DMS153 treated with DMSO at 0.1 percent for 48 hours (cell line): Measurements from ENCODE around the gene GDA.
"Not testable (repeated sequence)": the region's sequence is repeated elsewhere in the genome, so short reads cannot be mapped to it uniquely, and the experiment has no call there.

Experiments
- DNase-seq: peaks from one replicate; lab custom pipeline; 2025; ENCODE audit not compliant: unreplicated experiment; lab: John Stamatoyannopoulos, UW

GDA gene

DNA sequence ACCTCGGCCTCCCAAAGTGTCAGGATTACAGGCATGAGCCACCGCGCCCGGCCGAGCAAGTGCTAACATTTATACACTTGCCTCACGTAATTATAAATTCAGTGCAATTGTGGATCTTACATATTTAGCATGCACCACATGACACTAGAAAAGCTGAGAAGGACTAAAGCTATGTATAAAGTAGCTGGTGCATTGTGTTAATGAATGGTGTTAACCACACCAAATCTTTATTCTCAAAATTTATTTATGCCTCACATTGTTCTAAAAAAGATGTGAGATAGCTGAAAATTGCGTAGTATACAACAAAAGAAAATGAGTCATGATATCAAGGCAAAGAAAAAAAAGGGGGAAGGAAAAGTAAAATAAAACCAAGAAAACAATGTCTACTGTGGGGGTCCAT, 54.8 kb downstream of the GDA start:
- no peak for DNase-seq

DNA sequence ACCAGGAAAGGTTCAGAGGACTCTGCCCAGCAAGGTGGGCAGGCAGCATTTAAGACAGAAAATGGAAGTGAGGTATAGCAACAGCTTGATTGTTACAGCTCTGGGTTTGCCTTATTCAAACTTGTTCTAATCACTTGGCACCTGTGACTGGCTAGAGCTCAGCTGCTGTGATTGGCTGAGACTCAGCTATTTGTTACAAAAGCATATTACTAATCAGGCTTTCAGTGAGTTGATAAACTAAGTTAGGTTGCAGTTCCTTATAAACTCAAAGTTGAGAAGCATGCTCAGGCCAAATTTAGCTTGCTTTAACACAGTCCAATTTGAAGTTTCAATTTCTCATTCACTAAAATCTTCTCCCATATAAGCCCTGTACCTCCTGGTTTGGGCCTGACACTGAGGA, 56.3 kb downstream of the GDA start:
- DNase-seq: no peak

DNA sequence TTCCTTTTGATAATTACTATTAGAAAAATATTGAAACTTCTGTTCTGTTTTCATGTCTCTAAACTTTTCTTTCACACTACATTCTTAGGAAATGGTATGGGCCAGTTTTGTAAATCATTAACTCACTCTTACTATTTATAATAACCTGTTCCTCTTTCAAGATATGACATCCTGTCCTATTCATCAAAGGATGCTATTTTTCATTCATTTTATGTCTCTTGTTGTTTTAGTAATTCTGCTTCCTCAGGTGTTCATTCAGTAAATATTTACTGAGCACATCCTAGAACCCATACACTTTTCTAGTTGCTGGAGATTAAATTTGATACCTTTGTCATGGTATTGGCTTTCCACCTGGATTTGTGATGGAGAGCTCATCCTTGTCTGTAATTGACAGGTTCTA, 58.0 kb downstream of the GDA start:
- DNase-seq: no peak

DNA sequence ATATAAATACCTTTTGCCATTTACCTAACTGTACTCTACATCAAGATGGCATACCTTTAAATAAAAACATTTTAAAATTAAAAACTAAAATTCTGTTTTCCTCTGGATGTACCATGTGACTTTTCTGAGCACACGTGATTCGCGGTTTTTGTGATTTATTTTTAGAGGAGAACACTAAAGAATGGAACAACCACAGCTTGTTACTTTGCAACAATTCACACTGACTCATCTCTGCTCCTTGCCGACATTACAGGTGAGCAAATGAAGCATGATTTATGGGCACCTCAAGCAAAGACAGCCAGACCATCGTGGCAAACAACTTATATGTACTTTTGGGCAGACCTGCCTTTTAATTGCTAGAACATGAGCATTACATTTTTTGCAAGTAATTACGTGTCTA, 61.3 kb downstream of the GDA start:
- no peak for DNase-seq

DNA sequence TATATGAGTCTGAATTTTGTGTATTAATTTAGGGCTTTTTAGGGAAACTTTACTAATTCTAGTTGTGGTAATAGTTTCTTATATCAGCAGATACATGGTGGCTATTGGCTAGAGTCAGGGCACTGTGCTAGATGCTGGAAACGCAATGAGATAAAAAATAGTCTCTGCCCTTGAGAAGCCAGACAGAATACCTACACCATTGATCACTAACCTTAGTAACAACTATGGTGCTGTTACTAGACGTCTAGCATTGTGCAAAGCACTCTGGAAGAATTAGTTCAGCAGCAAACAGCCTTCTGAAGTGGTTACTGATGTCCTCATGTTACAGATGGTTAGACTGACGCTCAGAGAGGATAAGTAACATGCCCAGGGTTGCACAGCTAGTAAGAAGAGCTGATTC, 61.8 kb downstream of the GDA start:
- DNase-seq: no peak

DNA sequence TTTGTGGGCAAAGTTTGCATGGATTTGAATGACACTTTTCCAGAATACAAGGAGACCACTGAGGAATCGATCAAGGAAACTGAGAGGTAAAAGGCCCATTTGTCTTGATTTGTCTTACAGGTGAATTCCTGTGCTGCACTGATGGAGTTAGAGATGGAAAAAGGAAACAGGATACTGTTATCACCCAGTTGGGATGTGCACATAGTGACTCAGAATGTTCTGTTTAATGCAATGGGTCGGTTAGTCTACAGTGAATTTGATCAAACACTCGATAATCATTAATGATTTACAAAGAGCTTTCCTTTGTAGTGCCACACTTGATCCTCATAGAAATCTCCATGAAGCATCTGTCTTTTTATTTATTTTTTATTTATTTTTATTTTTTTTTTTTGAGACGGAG, 64.7 kb downstream of the GDA start:
- no peak for DNase-seq

DNA sequence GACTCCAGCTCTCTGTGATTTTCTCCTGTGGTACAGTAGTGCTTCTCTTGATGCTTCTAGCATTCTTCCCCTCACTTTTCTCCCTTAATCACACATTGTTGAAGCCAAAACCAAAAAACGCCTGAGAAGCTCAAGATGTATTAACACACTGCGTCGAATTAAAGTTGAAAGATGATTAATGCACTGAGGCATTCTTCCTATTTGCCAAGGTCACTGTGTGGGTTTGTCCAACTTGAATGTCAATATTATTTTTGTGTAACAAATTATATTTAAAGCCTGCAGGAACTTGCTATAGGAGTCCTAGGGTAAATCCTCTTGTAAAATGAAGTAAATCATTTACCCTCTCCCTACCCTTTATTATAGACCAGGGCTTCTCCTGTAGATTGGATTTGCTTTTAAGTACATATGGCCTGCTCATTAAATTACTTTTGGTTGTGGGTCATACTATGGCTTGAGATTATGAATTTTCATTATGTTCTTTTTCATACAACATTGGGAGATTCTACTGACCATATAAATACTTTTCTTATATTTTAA, 68.1 kb downstream of the GDA start:
- DNase-seq: no peak

DNA sequence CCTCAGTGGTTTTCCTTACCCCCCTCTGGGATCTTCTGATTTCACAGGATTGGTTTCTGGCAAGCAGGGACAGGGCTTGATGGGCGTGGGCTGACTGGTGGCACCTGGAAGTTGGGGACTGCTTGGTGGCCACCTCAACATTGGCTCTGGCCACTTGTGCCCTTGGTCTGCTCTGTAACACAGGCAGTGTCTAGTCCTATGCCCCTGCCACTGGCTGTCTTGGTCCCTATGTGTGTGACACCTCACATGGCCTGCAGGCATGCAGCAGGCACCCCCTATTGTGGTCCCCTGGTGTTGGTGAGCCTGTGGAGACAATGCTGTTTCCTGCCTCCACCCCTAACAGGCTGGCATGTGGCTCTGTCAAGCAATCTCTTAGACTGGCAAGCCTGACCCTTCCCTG, 71.3 kb downstream of the GDA start:
- DNase-seq: no peak

DNA sequence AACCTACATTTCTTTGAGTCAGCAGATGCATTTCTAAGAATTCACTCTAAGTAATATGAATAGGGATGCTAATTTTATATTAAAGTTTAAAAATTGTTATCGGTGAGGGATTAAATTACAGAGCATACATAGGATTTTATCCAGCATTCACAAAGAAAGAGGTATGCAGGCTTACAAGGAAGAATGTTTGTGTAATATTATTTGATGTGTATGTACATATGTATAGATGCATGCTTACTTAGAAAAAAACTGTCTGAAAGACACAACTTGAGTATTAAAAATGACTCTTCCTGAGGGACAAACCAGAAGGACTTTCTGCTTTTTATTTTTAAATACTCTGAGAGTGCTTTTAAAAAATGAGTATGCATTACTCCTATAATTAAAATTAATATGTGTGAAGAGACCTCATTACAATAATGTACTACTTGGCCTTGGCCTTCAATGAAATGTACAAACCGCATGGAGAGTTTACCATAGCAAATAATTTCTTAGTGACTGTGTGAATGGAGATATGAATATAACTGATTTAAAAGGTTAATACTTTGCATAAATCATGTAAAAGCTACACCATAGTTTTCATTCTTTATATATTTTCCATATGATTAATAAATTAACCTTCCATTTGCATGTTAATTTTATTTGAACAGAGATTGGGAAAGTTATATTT, 77.0 kb downstream of the GDA start:
- no peak for DNase-seq

DNA sequence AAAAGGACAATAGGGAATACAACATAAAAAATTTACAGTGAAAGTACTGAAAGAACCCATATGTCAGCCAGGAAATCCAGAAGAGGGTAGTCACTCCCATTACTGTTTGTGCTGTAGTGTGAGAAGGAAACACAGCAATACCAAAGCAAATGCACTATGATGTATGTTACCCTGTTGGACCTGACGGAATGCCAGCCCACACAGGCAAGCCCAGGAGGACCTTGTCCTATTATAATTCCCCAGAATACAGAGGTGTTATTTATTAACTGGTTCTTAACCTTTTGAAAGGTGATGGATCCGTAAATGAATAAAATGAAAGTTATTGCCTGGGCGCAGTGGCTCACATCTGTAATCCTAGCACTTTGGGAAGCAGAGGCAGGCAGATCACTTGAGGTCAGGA, 79.0 kb downstream of the GDA start:
- DNase-seq: no peak

DNA sequence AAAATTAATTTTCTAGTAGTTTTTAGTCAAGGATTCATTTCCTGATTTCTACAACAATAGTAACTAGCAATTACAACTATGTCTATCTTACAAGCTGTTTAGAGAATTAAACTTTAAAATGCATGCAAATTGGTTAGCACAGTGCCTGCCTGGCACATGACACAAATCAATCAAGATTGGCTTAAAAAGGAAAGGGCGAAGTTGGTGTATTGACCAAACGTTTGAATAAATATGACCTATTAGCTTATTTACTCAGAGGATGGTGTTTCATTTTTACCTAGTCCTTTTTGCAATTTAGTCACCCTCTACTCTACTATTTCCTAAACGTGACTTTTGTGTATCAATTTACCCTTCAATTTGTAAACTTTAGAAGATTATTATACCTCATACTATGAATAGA, 83.5 kb downstream of the GDA start:
- no peak for DNase-seq

DNA sequence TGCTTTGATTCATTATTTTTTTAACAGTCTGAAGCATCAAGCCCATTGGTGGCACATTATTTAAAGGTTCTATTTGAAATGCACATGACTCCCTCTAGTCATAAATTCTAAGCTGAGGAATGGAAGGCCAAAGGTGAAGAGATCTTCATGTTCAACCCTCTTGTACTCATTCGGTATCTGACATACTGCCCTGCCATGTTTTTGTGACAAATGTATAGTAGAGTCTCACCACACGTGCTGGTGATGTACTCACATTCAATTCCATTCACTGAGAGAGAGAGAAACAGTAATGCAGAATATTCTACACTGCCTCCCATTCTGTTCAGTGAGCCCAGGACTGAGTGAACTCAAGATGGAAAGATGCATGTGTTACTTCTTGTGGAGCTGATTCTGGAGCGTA, 98.3 kb downstream of the GDA start:
- DNase-seq: no peak

DNA sequence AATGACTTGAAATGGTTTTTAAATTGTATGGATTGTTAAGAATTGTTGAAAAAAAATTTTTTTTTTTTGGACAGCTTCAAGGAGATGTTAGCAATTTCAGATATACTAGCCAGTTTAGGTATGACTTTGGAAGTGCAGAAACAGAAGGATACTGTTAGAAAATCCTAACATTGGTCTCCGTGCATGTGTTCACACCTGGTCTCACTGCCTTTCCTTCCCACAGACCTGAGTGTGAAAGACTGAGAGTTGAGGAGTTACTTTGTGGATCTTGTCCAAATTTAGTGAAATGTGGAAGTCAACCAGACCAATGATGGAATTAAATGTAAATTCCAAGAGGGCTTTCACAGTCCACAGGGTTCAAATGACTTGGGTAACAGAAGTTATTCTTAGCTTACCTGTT, 102.3 kb downstream of the GDA start:
- no peak for DNase-seq

DNA sequence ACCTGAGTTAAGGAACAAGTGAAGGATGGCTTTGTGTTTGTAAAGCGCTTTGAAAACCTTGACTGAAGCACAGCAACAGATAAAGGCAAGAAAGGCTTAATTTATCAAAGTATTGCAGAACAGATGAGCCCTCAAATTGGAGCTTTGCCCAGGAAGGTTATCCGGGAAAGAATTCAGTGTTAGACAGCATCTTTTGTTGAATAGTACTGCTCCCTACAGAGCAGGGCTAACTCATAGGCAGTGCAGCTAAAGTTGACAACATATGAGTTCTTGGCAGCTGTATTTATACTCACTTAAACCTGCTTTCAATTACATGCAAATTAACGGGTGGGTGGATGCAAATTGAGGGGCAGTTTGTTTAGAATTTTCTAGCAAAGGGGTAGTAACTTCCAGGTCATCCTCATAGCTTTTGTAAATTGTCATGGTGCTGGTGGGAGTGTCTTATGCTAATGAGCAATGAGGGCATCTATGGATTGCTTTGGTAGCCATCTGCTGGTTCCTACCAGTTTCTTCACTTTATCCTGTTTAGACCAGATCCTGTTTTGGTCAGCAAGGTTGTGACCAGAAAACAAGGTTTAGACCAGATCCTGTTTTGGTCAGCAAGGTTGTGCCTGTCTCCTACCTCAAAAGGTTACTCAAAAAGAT, 105.8 kb downstream of the GDA start:
- no peak for DNase-seq

DNA sequence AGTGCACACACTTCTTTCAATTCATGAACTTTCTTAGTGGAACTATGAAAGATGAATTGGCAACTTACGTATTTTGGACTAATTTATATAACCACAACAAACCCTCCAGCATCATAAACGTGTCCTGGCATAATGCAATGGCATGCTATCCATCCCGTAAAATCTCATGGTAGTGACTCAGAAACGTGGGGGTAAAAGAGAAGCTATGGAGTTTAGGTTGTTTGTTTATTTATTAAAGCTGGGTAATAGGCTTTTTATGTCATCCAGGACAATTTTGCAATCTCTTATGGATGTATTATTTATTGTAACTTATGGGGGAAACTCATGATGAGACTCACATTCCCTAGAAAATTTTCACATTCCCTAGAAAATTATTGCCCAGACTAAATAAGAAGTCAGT, 106.3 kb downstream of the GDA start:
- DNase-seq: no peak

DNA sequence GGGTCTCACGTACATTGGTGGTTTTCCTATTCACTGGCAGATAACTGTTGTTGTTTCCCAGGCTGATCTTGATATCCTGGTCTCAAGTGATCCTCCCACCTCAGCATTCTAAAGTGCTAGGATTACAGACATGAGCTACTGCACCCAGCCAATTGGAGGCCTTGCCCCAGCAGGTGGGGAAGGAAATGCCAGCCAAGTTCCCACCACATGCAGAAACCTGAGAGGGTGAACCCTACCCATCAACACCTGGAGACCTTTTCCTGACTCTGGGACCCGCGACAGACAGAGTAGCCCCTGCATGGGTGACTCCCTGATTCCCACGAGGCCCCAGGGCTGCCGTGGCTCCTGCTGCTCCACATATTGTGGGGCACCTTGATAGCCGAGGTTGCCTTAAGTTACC, 107.7 kb downstream of the GDA start:
- no peak for DNase-seq

DNA sequence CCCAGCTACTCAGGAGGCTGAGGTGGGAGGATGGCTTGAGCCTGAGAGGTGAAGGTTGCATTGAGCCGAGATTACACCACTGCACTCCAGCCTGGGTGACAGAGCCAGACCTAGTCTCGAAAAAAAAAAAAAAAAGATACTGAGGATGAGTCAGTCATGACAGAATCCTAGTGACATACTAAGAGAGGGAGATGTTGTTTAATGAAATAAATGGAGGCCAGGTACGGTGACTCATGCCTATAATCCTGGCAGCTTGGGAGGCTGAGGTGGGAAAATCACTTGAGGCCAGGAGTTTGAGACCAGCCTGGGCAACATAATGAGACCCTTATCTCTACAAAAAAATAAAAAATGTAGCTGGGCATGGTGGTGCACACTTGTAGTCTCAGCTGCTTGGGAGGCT, 108.6 kb downstream of the GDA start:
- no peak for DNase-seq

DNA sequence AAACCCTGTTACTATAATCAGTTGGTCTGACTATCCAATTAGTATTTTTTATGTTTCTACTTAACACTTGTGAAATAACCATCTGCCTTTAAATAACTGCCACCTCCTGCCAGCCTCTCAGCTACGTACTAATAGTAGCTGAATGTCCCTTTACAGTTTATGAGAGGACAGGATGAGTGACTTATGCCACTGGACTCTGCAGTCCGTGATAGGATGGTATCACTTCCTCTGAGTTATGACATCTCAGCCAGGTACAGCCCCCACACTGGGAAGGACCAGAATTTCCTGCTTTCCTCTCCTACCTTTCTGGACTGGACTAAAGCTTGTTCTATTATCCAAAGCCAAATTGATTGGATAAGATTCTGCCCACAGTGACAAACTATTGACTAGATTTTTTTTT, 112.8 kb downstream of the GDA start:
- no peak for DNase-seq

DNA sequence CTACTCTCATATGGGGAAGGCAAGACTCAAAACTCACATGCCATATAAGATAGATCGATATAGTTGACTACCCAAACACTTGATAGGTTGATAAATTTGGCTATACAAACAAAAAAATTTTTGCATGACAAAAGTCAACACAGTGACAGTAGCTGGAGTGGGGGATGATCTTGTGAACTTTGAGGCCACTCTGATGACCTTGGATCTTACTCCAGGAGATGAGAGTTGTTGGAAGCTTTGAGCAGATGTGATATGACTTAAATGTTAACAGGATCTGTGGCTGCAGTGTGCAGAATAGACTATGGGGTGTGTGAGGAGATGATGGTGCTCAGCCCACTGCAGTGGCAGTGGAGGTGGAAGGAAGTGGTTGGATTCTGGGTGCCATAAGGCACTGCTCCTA, 114.3 kb downstream of the GDA start:
- no peak for DNase-seq

DNA sequence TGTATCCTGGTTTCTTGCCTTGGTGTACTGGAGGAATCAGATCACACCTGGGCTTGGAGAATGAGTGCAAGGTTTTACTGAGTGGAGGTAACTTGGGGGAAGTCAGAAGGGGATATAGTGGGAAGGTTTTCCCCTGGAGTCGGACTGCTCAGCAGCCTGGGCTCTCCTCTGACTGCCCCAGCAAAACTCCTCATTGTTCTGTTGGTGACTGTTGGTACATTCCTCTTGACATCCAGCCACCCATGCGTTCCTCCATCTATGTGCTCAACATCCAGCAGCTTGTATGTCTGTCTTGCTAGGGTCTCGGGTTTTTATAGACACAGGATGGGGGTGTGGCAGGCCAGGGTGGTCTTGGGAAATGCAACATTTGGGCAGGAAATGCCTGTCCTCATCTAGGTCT, 119.7 kb downstream of the GDA start:
- DNase-seq: no peak

DNA sequence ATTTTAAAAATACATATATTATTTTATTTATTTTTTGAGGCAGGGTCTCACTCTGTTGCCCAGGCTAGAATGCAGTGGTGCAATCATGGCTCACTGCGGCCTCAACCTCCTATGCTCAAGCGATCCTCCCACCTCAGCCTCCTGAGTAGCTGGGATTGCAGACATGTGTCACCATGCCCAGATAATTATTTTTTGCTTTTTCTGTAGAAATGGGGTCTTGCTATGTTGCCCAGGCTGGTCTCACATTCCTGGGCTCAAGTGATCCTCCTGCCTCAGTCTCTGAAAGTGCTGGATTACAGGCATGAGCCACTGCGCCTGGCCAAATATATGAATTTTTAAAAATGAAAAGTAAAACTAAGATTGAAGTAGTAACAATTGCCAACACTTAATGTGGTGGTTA, 121.1 kb downstream of the GDA start:
- not testable (repeated sequence) for DNase-seq

DNA sequence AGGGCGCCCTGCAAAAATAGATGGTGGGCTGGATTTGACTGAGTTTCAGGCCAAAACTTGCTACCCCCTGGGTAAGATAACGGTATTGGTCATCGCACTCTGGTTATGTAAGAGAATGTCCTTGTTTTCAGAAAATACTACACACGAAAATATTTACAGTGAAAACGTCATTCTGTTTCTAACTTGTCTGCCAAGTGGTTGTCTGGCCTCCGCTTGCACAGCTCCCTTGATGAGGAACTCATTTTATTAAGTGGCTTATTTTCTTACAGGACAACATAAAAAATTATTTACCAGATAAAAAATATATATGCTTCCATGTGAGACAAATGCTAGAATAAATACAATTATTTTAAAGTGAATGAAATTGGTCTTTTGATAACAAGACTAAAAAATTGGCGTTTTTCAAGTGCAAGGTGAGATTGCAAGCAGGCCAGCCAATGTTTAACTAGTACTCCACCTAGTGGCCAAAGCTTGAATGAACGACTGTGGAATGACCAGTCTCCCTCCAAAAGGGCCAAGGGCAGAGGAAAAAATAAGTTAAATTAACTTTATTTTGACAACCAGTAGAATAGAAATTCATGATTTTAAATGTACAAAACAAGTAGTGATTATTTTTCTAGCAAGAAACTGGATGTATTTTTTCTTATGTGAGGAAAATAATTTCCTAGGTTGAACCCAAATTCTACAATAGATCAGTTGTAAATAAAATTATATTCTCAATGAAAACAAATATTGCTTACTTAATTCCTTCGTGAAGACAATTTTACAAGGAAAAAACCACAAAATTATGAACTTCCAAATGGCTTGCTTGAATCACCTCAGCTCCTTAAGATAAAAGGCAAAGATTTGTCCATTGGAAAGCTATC, 122.6 kb downstream of the GDA start:
- DNase-seq: peak; percentile 7
